ENCODE data around the gene GALNT14. TPM values are rescaled to one million over a fixed set of nuclear protein-coding genes. Genes with fewer than 3 reads are reported as not detected.

The GALNT14 gene
- total RNA-seq, 2 donors from 2014 or later, result 0.15 to 1.0 TPM

DNA sequence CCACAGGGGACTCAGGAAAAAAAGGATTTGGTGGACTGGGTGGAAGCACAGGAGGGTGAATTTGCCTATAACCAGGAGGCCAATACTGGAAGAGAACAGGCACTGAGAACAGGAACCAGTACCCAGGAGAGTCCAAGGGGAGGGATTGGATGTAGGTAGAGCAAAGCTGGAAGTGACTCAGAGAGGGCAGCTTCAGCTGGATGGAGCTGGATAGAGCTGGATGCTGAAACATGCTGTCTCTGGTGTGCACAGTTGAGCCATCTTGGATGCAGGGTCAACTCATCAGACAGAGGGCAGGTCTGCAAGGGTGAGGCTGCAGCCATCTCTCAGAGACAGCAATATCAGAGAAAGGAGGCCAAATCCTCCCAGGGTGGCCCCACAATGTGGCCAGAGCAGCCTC lies 134.0 kb downstream of the GALNT14 start:
- H3K4me3 ChIP-seq, result no peak overlapping the region
- TF ChIP-seq, protein P1, sequence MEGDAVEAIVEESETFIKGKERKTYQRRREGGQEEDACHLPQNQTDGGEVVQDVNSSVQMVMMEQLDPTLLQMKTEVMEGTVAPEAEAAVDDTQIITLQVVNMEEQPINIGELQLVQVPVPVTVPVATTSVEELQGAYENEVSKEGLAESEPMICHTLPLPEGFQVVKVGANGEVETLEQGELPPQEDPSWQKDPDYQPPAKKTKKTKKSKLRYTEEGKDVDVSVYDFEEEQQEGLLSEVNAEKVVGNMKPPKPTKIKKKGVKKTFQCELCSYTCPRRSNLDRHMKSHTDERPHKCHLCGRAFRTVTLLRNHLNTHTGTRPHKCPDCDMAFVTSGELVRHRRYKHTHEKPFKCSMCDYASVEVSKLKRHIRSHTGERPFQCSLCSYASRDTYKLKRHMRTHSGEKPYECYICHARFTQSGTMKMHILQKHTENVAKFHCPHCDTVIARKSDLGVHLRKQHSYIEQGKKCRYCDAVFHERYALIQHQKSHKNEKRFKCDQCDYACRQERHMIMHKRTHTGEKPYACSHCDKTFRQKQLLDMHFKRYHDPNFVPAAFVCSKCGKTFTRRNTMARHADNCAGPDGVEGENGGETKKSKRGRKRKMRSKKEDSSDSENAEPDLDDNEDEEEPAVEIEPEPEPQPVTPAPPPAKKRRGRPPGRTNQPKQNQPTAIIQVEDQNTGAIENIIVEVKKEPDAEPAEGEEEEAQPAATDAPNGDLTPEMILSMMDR (IDR thresholded peaks at IDR 0.05), result no peak
- H3K4me1 ChIP-seq, result peaks cover 0 to 5% of the 10 kb centered on the region in 2 donors
- no peaks in the 10 kb centered on the region for H3K36me3 ChIP-seq
- DNase-seq (ENCODE audit: low spot score), result no peak
- no peak overlapping the region for H3K27ac ChIP-seq
- no peaks in the 10 kb centered on the region for H3K9me3 ChIP-seq
- H3K27me3 ChIP-seq, result no peaks in the 10 kb centered on the region

- H3K27ac ChIP-seq, result no peak overlapping the region
- no peaks in the 10 kb centered on the region for H3K9me3 ChIP-seq
- H3K4me1 ChIP-seq, result peaks cover 0 to 5% of the 10 kb centered on the region in 2 donors
- H3K27me3 ChIP-seq, result no peaks in the 10 kb centered on the region
- TF ChIP-seq, protein P1 (IDR thresholded peaks at IDR 0.05), result no peak
- no peak for DNase-seq (ENCODE audit: low spot score)
- no peak overlapping the region for H3K4me3 ChIP-seq
- no peaks in the 10 kb centered on the region for H3K36me3 ChIP-seq
These were observed 134.5 kb downstream of the GALNT14 start for GRCh38 chr2:31003749-31004148.

DNA sequence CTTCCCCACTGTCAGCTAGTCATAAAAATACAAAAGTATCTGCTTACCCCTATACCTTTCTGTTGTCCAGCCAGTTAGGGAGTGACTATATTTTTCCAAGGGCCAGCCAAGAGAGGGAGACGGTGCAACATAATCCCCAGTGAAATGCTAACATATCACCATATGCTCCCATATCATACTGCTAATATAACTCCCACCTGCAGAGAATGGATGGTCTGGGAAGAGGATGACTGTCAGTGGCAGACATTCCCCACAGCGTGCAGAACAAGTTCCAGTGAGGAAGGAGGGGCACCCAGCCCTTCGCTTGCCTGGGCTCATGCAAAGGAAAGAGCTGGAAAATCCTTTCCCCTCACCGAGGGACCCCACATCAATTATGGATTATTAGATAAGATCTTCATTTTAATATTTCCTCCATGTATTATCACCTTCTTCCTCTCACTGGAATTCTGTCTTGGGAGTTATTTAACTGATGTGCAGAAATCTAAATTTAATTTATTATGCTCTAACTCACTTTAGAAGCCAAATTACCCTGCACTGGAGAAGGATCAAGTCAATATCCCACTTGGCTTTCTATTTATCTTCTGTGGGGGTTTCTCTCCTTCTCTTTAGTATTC lies 135.6 kb downstream of the GALNT14 start:
- no peaks in the 10 kb centered on the region for H3K27me3 ChIP-seq
- H3K4me1 ChIP-seq, result peaks cover 0 to 5% of the 10 kb centered on the region in 2 donors
- H3K4me3 ChIP-seq, result no peak overlapping the region
- no peaks in the 10 kb centered on the region for H3K9me3 ChIP-seq
- DNase-seq (ENCODE audit: low spot score), result no peak
- H3K27ac ChIP-seq, result no peak overlapping the region
- H3K36me3 ChIP-seq, result no peaks in the 10 kb centered on the region
- TF ChIP-seq, protein P1 (IDR thresholded peaks at IDR 0.05), result no peak

- DNase-seq (ENCODE audit: low spot score), result no peak
- H3K4me1 ChIP-seq, result peaks cover 0 to 3% of the 10 kb centered on the region in 2 donors
- H3K4me3 ChIP-seq, result no peak overlapping the region
- no peak overlapping the region for H3K27ac ChIP-seq
- no peaks in the 10 kb centered on the region for H3K27me3 ChIP-seq
- TF ChIP-seq, protein P1 (IDR thresholded peaks at IDR 0.05), result no peak
- no peaks in the 10 kb centered on the region for H3K9me3 ChIP-seq
- no peaks in the 10 kb centered on the region for H3K36me3 ChIP-seq
These were observed 137.3 kb downstream of the GALNT14 start for GRCh38 chr2:31000970-31001369.

GRCh38 chr2:30998672-30999071 lies 139.6 kb downstream of the GALNT14 start:
- DNase-seq (ENCODE audit: low spot score), result no peak
- TF ChIP-seq, protein P1 (IDR thresholded peaks at IDR 0.05), result no peak
- Histone ChIP-seq H3K27me3 (no peaks in the 10 kb centered on the region), H3K9me3 (no peaks in the 10 kb centered on the region), H3K36me3 (no peaks in the 10 kb centered on the region), H3K4me1 (no peaks in the 10 kb centered on the region), H3K4me3 (no peak overlapping the region), H3K27ac (no peak overlapping the region)

DNA sequence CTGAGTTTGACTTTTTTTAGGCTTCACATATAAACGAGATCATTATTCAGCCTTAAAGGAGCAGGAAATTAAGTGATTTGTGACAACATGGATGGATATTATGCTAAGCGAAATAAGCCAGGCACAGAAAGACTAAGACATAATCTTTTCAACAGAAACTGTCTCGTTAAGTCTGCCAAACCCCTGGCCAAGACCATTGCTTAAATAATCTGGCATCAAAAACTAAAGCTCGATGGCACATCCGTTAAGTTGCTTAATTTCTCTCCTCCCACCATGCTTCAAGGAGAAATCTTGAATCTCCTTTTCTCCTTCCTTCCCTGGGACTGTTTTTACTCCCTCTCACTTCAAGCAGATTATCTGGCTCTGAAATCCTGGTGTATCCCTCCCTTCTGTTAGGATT lies 140.3 kb downstream of the GALNT14 start:
- H3K4me1 ChIP-seq, result no peaks in the 10 kb centered on the region
- no peaks in the 10 kb centered on the region for H3K9me3 ChIP-seq
- H3K36me3 ChIP-seq, result no peaks in the 10 kb centered on the region
- H3K27ac ChIP-seq, result no peak overlapping the region
- H3K27me3 ChIP-seq, result no peaks in the 10 kb centered on the region
- no peak for DNase-seq (ENCODE audit: low spot score)
- TF ChIP-seq, protein P1 (IDR thresholded peaks at IDR 0.05), result no peak
- H3K4me3 ChIP-seq, result no peak overlapping the region

Data from right atrium auricular region (tissue), 2 donors.